ENCODE results near the gene CNTFR. TPM values are rescaled to one million over a fixed set of nuclear protein-coding genes. Genes with fewer than 3 reads are reported as not detected.
A peak's percentile ranks its signal among the peaks of the same experiment; 100 is the strongest.

CNTFR gene
- total RNA-seq, 1 experiment from 2014 or later, result not detected

GRCh38 chr9:34636791-34637355 is 47.3 kb upstream of the CNTFR start:
- H3K4me1 Mint-ChIP-seq (ENCODE audit: insufficient read depth, unreplicated experiment), result peaks cover 31% of the 10 kb centered on the region
- DNase-seq (ENCODE audit: unreplicated experiment), result no peak
- H3K4me3 Mint-ChIP-seq (ENCODE audit: unreplicated experiment), result peak overlapping the region; percentile 92
- BruUV-seq (replicated peaks), result no TSS peak
- no peaks in the 10 kb centered on the region for H3K9me3 Mint-ChIP-seq (ENCODE audit: unreplicated experiment)
- peaks cover 22% of the 10 kb centered on the region for H3K36me3 Mint-ChIP-seq (ENCODE audit: insufficient read depth, unreplicated experiment)
- no peaks in the 10 kb centered on the region for H3K27me3 Mint-ChIP-seq (ENCODE audit: insufficient read depth, unreplicated experiment)
- intact Hi-C loops (cut with micrococcal nuclease), result no loop called here
- H3K27ac Mint-ChIP-seq (ENCODE audit: low read depth, unreplicated experiment), result peak overlapping the region; percentile 97
- ChIA-PET CTCF (interaction anchor here (0.6 to 6.5 kb wide), 7 partner anchors 9 to 305 kb away, joined by 3 to 113 read pairs (median 4); partner anchors contain the start of genes GALT and RPP25L), POLR2A (interaction anchor here (0.8 to 3.8 kb wide), 13 partner anchors 9 to 968 kb away, joined by 3 to 48 read pairs (median 6); partner anchors contain the start of genes CCL27, DCTN3, GALT and RPP25L)
- TF ChIP-seq, protein P1, sequence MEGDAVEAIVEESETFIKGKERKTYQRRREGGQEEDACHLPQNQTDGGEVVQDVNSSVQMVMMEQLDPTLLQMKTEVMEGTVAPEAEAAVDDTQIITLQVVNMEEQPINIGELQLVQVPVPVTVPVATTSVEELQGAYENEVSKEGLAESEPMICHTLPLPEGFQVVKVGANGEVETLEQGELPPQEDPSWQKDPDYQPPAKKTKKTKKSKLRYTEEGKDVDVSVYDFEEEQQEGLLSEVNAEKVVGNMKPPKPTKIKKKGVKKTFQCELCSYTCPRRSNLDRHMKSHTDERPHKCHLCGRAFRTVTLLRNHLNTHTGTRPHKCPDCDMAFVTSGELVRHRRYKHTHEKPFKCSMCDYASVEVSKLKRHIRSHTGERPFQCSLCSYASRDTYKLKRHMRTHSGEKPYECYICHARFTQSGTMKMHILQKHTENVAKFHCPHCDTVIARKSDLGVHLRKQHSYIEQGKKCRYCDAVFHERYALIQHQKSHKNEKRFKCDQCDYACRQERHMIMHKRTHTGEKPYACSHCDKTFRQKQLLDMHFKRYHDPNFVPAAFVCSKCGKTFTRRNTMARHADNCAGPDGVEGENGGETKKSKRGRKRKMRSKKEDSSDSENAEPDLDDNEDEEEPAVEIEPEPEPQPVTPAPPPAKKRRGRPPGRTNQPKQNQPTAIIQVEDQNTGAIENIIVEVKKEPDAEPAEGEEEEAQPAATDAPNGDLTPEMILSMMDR (IDR thresholded peaks at IDR 0.05; ENCODE audit: unreplicated experiment), result no peak

GRCh38 chr9:34635556-34635955 is 46.0 kb upstream of the CNTFR start:
- TF ChIP-seq, protein P1 (IDR thresholded peaks at IDR 0.05; ENCODE audit: unreplicated experiment), result no peak
- peak overlapping the region; percentile 92 for H3K4me3 Mint-ChIP-seq (ENCODE audit: unreplicated experiment)
- H3K36me3 Mint-ChIP-seq (ENCODE audit: insufficient read depth, unreplicated experiment), result peaks cover 22% of the 10 kb centered on the region
- BruUV-seq (replicated peaks), result no TSS peak
- H3K27me3 Mint-ChIP-seq (ENCODE audit: insufficient read depth, unreplicated experiment), result peaks cover 5% of the 10 kb centered on the region
- DNase-seq (ENCODE audit: unreplicated experiment), result no peak
- CTCF ChIA-PET, result interaction anchor here (0.6 to 6.5 kb wide), 13 partner anchors 10 to 615 kb away, joined by 3 to 113 read pairs (median 6); partner anchors contain the start of genes DCTN3, GALT and RPP25L
- POLR2A ChIA-PET, result interaction anchor here (0.6 to 3.8 kb wide), 4 partner anchors 10 to 29 kb away, joined by 4 to 48 read pairs (median 12); partner anchors contain the start of genes GALT and RPP25L
- intact Hi-C loops (cut with micrococcal nuclease), result no loop called here
- H3K27ac Mint-ChIP-seq (ENCODE audit: low read depth, unreplicated experiment), result peak overlapping the region; percentile 49
- H3K4me1 Mint-ChIP-seq (ENCODE audit: insufficient read depth, unreplicated experiment), result peaks cover 30% of the 10 kb centered on the region
- no peaks in the 10 kb centered on the region for H3K9me3 Mint-ChIP-seq (ENCODE audit: unreplicated experiment)

DNA sequence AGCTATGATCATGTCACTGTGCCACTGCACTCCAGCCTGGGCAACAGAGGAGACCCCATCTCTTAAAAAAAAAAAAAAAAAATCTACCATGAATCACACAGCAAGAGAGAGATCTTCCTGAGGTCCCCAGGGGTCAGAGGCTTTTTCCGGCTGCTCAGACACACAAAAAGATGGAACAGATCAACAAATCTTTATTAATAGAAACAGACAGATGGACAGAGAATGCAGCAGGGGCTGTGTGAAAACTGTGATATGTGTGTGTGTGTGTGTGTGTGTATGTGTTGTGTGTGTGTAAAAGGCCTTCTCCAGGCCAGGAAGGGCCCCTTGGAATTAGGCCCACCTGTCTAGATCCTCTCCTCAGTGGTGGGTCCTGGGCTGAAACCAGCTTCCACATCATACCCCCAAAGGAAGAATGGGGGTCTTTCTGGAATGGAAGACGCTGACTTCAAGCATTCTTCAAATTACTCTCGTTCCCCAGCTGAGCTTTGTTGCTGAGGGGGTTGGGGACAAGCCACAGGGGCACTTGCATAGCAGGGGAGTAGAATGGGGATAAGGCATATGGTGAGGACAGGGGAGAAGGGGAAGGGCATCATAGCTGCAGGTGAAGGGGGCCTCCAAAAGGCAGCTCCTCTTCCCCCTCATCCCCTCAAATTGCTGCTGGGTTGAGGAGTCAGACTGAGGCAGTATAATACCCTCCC is 45.2 kb upstream of the CNTFR start:
- peaks cover 14% of the 10 kb centered on the region for H3K27me3 Mint-ChIP-seq (ENCODE audit: insufficient read depth, unreplicated experiment)
- peaks cover 36% of the 10 kb centered on the region for H3K4me1 Mint-ChIP-seq (ENCODE audit: insufficient read depth, unreplicated experiment)
- no peak overlapping the region for H3K4me3 Mint-ChIP-seq (ENCODE audit: unreplicated experiment)
- H3K9me3 Mint-ChIP-seq (ENCODE audit: unreplicated experiment), result no peaks in the 10 kb centered on the region
- TF ChIP-seq, protein P1 (IDR thresholded peaks at IDR 0.05; ENCODE audit: unreplicated experiment), result no peak
- CTCF ChIA-PET, result interaction anchor here (0.6 to 6.5 kb wide), 28 partner anchors 11 to 1607 kb away, joined by 3 to 113 read pairs (median 4); partner anchors contain the start of genes DCTN3, GALT, IL11RA and RPP25L
- no peak for DNase-seq (ENCODE audit: unreplicated experiment)
- no peak overlapping the region for H3K27ac Mint-ChIP-seq (ENCODE audit: low read depth, unreplicated experiment)
- intact Hi-C loops (cut with micrococcal nuclease), result loop anchor here (1.0 kb wide), 1 partner anchor 22 kb away; the partner anchor contains the start of gene RPP25L
- H3K36me3 Mint-ChIP-seq (ENCODE audit: insufficient read depth, unreplicated experiment), result peaks cover 22% of the 10 kb centered on the region
- POLR2A ChIA-PET, result interaction anchor here (1.1 to 2.1 kb wide), 7 partner anchors 10 to 31 kb away, joined by 3 to 13 read pairs (median 6); partner anchors contain the start of genes DCTN3, GALT and RPP25L
- TSS peak; percentile 49 for BruUV-seq (replicated peaks)
